22Rv1 (cell line): ENCODE measurements around the gene IFNA5.

Source experiments
- H3K27ac ChIP-seq: fragments of 450-650 bp; 2 replicates; pipeline ENCODE4 v1.5.1; 2017
- ZFX ChIP-seq: fragments of 450-650 bp; IDR thresholded peaks from 2 replicates; pipeline ENCODE4 v1.6.1; 2017; ENCODE audit warnings: antibody characterized with exemption, borderline replicate concordance
- TF ChIP-seq, protein P1 (sequence below): fragments of 450-650 bp; IDR thresholded peaks from 2 replicates; pipeline ENCODE4 v1.5.1; 2017; ENCODE audit warnings: mild to moderate bottlenecking

Gene IFNA5

DNA sequence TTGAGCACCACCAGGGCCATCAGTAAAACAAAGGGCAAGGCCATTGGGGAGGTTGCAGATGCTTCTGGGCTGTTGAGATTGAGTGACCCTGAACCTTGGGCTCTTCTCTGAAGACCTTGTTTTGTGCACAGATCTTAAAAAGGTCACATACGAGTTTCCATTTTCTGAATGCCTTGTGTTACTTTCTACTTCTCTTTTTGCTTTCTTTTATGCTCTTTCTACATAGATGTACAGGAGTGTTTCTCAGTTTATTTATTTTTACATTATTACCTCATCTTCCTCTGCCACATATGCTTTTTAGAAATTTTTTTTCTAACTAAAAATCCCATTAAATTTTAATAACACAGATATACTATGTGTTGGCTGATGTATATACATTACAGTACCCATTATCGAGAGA is at the start of gene IFNA5:
Gene IFNA5, minus strand, starts transcription at position 101 of the 400 bp plus-strand sequence. Its CDS starts 57 bp downstream, at position 44.
- TF ChIP-seq ZFX, result no peak
- TF ChIP-seq, protein P1, sequence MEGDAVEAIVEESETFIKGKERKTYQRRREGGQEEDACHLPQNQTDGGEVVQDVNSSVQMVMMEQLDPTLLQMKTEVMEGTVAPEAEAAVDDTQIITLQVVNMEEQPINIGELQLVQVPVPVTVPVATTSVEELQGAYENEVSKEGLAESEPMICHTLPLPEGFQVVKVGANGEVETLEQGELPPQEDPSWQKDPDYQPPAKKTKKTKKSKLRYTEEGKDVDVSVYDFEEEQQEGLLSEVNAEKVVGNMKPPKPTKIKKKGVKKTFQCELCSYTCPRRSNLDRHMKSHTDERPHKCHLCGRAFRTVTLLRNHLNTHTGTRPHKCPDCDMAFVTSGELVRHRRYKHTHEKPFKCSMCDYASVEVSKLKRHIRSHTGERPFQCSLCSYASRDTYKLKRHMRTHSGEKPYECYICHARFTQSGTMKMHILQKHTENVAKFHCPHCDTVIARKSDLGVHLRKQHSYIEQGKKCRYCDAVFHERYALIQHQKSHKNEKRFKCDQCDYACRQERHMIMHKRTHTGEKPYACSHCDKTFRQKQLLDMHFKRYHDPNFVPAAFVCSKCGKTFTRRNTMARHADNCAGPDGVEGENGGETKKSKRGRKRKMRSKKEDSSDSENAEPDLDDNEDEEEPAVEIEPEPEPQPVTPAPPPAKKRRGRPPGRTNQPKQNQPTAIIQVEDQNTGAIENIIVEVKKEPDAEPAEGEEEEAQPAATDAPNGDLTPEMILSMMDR, result no peak
- H3K27ac ChIP-seq, result no peak within 1 kb of the TSS

- no peak within 1 kb of the TSS for H3K27ac ChIP-seq
- TF ChIP-seq, protein P1, result no peak
- no peak for TF ChIP-seq ZFX
Measured at GRCh38 chr9:21350787-21351186, 45.7 kb upstream of the IFNA5 start, which contains the start of gene IFNA6. Gene IFNA6, minus strand, starts transcription at chr9:21350887. Its CDS starts 0 bp downstream, at chr9:21350887.

DNA sequence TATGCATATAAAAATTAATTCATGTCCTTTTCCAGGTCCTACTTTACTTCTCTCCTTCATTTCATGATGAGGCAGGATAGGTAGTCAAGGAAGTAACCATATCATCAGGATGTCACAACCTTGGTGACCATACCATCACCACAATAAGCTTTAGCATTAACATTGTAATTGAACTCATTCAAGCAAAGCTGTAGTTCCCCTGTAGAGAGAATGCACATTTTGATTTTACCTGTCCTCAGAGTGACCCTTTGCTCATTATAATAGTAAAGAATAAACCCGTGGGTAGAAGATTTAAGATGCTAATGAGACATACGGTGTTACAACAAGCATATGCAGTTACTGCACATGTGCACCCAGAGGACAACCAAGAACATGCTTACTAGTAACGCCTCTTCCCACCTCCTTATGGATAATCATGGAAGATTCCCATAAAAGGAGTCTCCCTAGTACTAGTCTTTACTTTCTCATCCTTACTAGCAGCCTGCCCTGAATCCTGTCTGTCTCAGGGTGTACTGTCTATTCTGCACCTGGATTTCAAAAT is 43.4 kb upstream of the IFNA5 start:
- TF ChIP-seq, protein P1, result no peak
- no peak for TF ChIP-seq ZFX
- no peak overlapping the region for H3K27ac ChIP-seq

DNA sequence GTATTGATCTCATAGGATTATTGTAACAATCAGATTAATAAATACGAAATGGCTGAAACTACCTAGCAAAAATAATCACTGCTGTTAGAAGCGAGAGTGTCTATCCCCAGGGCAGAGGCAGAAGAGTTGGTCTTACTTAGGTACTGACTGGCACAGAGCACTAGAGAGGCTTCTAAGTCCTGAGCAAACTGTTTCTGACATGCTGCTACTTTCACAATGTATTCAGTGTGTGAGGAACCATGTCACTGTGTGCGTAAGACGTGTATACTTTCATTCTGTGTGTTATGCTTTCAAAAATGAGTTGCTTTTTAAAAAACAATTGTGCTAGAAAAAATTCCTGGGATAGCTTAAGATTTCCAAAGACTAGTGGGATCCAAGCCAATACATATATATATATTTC is 35.6 kb upstream of the IFNA5 start:
- no peak overlapping the region for H3K27ac ChIP-seq
- TF ChIP-seq ZFX, result no peak
- TF ChIP-seq, protein P1, result no peak

GRCh38 chr9:21336457-21336856 is 31.3 kb upstream of the IFNA5 start:
- no peak for TF ChIP-seq ZFX
- H3K27ac ChIP-seq, result no peak overlapping the region

DNA sequence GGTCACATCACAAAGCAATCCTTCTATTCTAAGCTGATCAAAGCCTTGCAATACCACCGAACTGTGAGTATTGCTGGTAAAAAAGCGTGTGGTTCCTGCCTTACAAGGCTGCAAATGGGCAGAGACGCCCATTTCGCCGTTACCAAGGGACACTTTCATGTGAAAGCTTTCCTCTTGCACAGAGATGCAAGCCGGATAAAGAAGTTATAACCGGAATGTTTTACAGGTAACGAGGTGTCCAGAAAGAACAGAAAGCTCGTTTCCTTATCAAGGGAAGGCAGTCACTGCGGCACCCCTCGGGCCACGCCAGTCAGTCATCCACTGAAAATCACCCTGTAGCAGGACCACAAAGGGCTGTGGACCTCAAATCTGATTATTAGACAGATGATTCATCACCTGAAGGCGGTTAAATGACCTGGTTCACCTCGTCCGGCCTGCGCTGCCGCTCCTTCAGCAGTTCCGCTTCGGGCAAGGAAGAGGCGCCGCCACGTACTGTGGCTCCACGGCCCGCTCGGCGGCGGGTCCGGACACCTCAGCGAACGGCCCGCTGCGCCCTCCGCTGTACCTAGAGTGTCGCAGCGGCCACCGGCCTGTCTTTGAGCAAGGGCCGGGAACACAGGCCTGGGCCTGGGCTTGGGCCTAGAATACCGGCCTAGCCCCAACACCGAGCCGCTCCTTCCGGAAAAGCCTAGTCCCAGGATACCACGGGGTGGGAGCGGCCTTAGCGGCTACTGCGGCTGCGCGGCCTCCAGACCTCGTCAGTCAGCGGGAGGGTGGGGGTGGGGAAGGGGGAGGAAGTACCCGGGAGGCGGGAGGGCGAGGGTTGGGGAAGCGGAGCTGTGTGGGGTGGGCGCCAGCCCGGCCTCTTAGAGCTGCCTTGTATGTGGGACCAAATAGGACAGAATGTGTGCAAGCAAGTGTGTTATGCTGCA is 29.9 kb upstream of the IFNA5 start, which contains the start of gene KLHL9:
Gene KLHL9, minus strand, starts transcription at position 704 of the 932 bp plus-strand sequence. Its CDS starts 545 bp downstream, at position 159.
- TF ChIP-seq, protein P1, result no peak
- peak; percentile 90; the same call in 1 of the 2 replicates for TF ChIP-seq ZFX
- H3K27ac ChIP-seq, result peak within 1 kb of the TSS; percentile 79

DNA sequence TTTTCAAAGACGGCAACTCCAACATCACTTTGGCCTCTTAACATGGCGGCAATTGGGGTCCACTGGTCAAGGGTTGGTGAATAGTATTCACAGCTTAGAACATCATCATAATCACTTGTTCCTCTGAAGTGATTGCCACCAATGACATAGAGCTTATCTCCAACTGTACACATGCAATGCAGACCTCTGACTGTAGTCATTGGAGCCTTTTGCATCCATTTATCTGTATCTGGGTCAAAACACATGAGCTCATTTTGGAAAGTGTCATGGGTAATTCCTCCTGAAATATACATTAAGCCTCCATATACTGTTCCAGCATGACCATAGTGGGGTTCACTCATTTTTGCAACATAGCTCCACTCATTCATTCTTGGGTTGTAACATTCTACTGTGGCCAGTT is 28.1 kb upstream of the IFNA5 start:
- H3K27ac ChIP-seq, result no peak overlapping the region
- TF ChIP-seq, protein P1, result no peak
- TF ChIP-seq ZFX, result no peak
